Body of pancreas (tissue), 4 donors: ENCODE measurements around the gene RAD51B. TPM values are rescaled to one million over a fixed set of nuclear protein-coding genes. Genes with fewer than 3 reads are reported as not detected.

ENCODE experiments used
- ATAC-seq: fragments of 150-250 bp; one replicate; pipeline ENCODE4 v1.9.1; 2016
- DNase-seq, 4 donors: peaks; one replicate each; pipeline ENCODE4 v3.0.0-alpha.2; 2019
- H3K27ac ChIP-seq, 4 donors: fragments of 200-600 bp; sonication (generic); 1 replicate in 3 of 4; 2 replicates in 1 of 4; pipeline versions ENCODE4 v1.5.1 to v1.6.1; 2016 to 2019; ENCODE audit warnings: mild to moderate bottlenecking in 1 of 4, mixed read lengths in 1 of 4, moderate library complexity in 1 of 4
- H3K27me3 ChIP-seq, 2 donors: fragments of 200-600 bp; sonication (generic); one replicate each; pipeline ENCODE4 v1.6.0; 2016; ENCODE audit warnings: mild to moderate bottlenecking in 1 of 2
- H3K36me3 ChIP-seq, 2 donors: fragments of 200-600 bp; sonication (generic); replicated peaks in 1 of 2; 2 replicates each; pipeline ENCODE4 v1.5.1; 2016; ENCODE audit warnings: low read depth in 2 of 2; ENCODE audit not compliant: insufficient read depth in 1 of 2
- H3K4me1 ChIP-seq: fragments of 200-600 bp; sonication (generic); one replicate; pipeline ENCODE4 v1.6.0; 2016
- H3K4me3 ChIP-seq, 2 donors: fragments of 200-600 bp; sonication (generic); 1 replicate in 1 of 2; 2 replicates in 1 of 2; pipeline ENCODE4 v1.5.1; 2016 to 2019
- H3K9me3 ChIP-seq, 3 donors: fragments of 200-600 bp; sonication (generic); 1 replicate in 2 of 3; 2 replicates in 1 of 3; pipeline ENCODE4 v1.5.1; 2016
- CTCF ChIP-seq, 7 experiments: fragments of 450-650 bp in 4 of 7; fragments of 200-600 bp in 3 of 7; sonication (generic) in 3 of 7; IDR thresholded peaks; one replicate each; pipeline ENCODE4 v1.5.1; 2016 to 2019; ENCODE audit warnings: antibody characterized with exemption in 7 of 7
- POLR2A ChIP-seq, 3 donors: fragments of 450-650 bp; IDR thresholded peaks; one replicate each; pipeline ENCODE4 v1.6.1; 2016; ENCODE audit warnings: antibody characterized with exemption in 3 of 3, mild to moderate bottlenecking in 2 of 3
- WGBS, 2 donors: methylation state at CpG; one replicate each; pipeline ENCODE4 v1.1.5; 2017; 5-methylcytosine and 5-hydroxymethylcytosine counted together
- intact Hi-C: fragments of 100-400 bp; cut with DNase I; formaldehyde crosslinking; loops from one replicate; pipeline ENCODE4 v1.15.1; 2023
- total RNA-seq, 2 donors: library from RNA; depleted of rRNA; stranded (reverse); fragments of >200 nt; gene quantifications; one replicate each; pipeline ENCODE4 v1.1.0, GENCODE V29; 2016

The RAD51B gene
- total RNA-seq, 2 donors from 2014 or later, result 12.2 to 29.6 TPM

- DNase-seq, result peak in 1 of 4 donors; percentile 5
- H3K36me3 ChIP-seq, result no peaks in the 10 kb centered on the region
- no peaks in the 10 kb centered on the region for H3K27me3 ChIP-seq
- ATAC-seq, result no peak
- no peaks in the 10 kb centered on the region for H3K9me3 ChIP-seq
- H3K4me1 ChIP-seq, result peaks cover 19% of the 10 kb centered on the region
- no peak overlapping the region for H3K4me3 ChIP-seq
- 46 to 54% methylated on average over 6 of the region's 6 CpGs for WGBS, 2 donors
- H3K27ac ChIP-seq, result no peak overlapping the region
- TF ChIP-seq CTCF (IDR thresholded peaks at IDR 0.05), result no peak
- no peak for TF ChIP-seq POLR2A (IDR thresholded peaks at IDR 0.05)
- intact Hi-C loops, result no loop called here
Observed at GRCh38 chr14:67975470-67975869, 155.9 kb downstream of the RAD51B start.

GRCh38 chr14:67977434-67978034 lies 158.0 kb downstream of the RAD51B start:
- H3K4me3 ChIP-seq, result no peak overlapping the region
- WGBS, 2 donors, result 13 to 26% methylated on average over 1 of the region's 1 CpG
- no peaks in the 10 kb centered on the region for H3K9me3 ChIP-seq
- DNase-seq (peak in 2 of 4 donors; percentile 27 to 32), ATAC-seq (no peak)
- H3K27ac ChIP-seq, result peak overlapping the region in 3 of 4 donors; percentile 1 to 22 (median 21)
- H3K4me1 ChIP-seq, result peaks cover 19% of the 10 kb centered on the region
- no peaks in the 10 kb centered on the region for H3K27me3 ChIP-seq
- intact Hi-C loops, result no loop called here
- no peak for TF ChIP-seq POLR2A (IDR thresholded peaks at IDR 0.05)
- no peak for TF ChIP-seq CTCF (IDR thresholded peaks at IDR 0.05)
- no peaks in the 10 kb centered on the region for H3K36me3 ChIP-seq

- intact Hi-C loops, result no loop called here
- TF ChIP-seq POLR2A (IDR thresholded peaks at IDR 0.05) (no peak), CTCF (IDR thresholded peaks at IDR 0.05) (no peak)
- no peaks in the 10 kb centered on the region for H3K27me3 ChIP-seq
- no peaks in the 10 kb centered on the region for H3K36me3 ChIP-seq
- no peaks in the 10 kb centered on the region for H3K9me3 ChIP-seq
- no peak overlapping the region for H3K4me3 ChIP-seq
- ATAC-seq, result no peak
- peaks cover 19% of the 10 kb centered on the region for H3K4me1 ChIP-seq
- DNase-seq, result no peak
- H3K27ac ChIP-seq, result no peak overlapping the region
Observed at GRCh38 chr14:67978749-67979148, 159.2 kb downstream of the RAD51B start.

- DNase-seq, result no peak
- no peak for ATAC-seq
- 87 to 97% methylated on average over 3 of the region's 3 CpGs for WGBS, 2 donors
- Histone ChIP-seq H3K4me3 (no peak overlapping the region), H3K27ac (no peak overlapping the region), H3K36me3 (no peaks in the 10 kb centered on the region), H3K9me3 (no peaks in the 10 kb centered on the region), H3K4me1 (no peaks in the 10 kb centered on the region), H3K27me3 (no peaks in the 10 kb centered on the region)
- intact Hi-C loops, result no loop called here
- TF ChIP-seq CTCF (IDR thresholded peaks at IDR 0.05), result no peak
- no peak for TF ChIP-seq POLR2A (IDR thresholded peaks at IDR 0.05)
Observed at GRCh38 chr14:67982711-67983608, 163.4 kb downstream of the RAD51B start.
